A204.1 (cell line): ENCODE results near the gene FAM167B.

Experiments
- FAIRE-seq: peaks from 2 replicates; lab custom pipeline; 2012; peaks lifted over from hg19 to GRCh38; lab: Jason Lieb, UNC

The FAM167B gene

DNA sequence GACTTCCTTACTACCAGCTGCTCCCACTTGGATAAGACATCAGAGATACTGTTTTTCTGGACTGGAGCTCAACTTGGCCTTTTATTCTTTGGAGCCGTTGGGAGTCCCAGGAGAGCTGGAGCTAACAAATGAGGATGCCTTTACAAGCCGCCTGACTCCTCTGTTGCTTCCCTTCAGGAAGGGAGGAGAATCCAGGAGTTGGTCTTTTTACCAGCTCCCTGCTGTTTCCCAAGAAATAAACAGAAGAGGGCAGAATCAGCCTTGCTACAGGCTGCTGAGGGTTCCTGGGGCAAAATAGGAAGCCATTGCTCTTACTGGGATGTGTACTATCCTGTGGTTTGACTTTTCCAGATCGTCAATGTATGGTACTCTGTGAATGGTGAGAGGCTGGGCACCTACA is 23.3 kb upstream of the FAM167B start:
- no peak for FAIRE-seq

DNA sequence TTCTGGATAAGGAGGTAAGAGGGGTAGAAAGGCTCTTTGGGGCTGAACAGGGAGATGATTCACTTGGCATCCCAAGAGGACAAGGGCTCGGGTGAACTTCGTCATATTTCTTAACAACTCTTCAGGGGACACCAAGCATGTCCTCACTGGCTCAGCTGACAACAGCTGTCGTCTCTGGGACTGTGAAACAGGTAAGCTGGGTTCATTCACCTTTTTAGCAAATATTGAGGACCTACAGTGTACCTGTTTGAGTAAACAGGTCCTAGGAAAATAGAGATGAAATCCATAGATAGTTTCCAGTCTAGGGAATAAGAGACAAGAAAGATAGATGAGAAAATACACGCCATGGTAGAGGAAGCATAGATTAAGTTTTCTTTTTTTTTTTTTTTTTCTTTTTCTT is 22.7 kb upstream of the FAM167B start:
- FAIRE-seq: no peak

DNA sequence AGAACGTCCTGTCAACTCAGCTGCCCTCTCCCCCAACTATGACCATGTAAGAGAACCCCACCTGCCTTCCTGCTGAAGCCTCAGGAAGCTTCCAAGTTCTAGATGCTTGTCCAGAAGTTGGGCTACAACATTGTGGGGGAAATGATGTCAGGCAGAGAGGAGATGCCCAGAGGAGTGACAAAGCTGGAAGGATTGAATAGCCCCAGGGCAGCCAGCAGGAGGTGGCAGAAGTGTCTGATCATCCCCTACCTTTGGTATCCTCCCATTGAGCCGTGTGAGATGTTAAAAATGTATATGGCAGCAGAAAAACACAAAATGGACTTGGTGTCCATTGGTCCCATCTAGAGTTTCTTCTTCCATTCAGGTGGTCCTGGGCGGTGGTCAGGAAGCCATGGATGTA is 18.3 kb upstream of the FAM167B start:
- no peak for FAIRE-seq

DNA sequence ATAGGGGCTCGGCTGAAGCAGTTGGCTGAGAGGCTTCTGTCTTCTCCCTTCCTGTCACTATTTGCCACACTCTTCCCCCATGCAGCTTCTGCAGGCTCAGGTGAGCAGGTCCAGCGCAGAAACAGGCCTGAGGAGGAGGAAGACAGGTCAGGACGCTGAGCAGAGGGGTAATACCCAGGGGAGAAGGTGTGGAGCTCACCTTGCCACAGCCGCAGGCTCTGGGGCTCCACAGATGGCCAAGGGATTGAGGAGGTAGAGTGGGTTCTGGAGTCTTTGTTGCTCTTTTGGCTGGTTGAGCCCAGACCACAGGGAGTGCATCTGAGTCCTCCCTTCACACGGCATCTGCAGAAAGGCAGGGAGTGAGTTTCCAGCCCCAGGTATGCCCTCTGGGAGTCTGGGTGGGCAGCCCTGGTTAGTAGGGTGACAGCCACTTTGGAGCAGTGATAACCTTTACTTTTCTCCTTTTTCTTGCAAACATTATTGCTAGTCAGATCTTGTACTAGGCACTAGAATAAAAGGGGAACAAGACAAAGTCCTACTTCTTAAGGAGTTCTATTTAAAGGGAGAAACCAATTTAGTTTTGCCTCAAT is 15.1 kb upstream of the FAM167B start:
- no peak for FAIRE-seq

DNA sequence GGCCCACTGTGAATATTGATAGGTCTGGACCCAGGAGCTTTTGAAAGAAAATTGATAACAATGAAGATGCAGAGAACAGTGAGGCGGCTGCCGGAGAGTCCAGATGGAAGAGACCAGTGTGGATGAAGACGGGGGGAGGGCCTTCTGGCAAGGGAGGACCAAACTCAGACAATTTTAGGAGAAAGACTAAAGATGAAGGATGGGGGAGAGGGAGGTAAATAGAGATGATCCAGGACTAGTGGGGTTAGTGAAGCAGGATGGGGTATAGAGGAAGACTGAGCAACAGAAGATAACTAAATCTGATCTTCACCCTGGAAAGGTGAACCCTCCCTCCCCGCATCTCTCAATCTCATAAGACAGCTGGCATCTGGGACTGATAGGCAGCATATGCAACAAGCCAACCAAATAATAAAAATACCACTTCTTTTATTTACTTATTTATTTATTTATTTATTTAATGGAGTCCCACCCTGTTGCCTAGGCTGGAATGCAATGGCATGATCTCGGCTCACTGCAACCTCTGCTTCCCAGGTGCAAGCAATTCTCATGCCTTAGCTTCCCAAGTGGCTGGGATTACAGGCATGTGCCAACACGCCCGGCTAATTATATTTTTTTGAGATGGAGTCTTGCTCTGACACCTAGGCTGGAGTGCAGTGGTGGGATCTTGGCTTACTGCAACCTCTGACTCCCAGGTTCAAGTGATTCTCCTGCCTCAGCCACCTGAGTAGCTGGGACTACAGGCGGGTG is 14.3 kb upstream of the FAM167B start:
- FAIRE-seq: no peak

DNA sequence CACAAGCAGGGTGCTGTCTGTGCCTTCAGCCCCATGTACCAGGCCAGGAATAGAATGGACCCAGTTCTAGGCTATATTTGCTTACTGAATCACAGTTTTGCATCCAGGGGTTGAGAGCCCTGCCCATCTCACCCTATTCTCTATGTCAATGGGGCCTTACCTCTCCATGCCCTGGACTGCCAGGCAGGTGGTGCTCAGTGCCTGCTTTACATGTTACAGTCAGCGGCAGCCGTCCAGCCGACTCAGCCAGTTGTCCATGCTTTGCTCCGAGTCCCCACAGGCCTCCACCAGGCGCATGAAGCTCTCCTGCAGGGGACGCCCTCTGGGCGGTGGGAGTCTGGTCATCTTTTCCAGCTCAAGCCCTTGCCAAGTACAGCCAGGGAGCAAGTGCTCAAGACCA is 12.2 kb upstream of the FAM167B start:
- FAIRE-seq: no peak

DNA sequence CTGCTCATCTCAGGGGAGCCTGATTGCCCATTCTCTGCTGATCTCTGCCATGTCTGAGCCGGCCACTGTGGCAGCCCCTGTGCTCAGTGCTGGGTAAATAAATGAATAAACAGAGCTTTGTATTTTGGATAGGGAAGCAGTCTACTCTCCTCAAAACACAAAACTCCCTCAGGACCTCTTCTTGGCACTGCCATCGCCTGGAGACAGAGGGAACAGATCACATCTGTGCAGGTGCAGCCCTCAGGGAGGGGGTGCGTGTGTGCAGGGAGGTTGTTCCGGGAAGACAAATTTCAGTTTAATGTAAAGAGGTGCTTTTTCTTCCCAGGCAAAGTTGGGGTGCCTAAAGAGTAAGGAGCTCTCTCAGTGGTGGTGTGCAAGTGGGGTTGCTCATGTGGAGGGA is 7.7 kb upstream of the FAM167B start:
- no peak for FAIRE-seq

DNA sequence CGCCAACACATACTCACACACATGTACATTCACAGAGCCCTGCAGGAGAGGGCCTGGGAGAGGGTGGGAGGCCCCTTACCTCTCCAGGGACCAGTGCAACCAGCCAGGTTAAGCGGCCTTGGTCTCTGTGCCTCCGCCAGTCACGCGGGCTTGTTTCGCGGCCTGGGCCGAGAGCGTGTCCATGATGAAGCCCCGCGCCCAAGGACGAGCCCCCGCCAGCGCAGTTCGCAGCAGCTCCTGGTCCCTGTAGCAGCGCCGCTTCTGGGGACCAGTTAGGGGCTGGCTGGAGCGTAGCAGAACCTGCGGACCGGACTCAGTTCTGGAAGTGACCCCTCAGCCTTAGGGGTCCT is 7.3 kb upstream of the FAM167B start:
- FAIRE-seq: no peak

DNA sequence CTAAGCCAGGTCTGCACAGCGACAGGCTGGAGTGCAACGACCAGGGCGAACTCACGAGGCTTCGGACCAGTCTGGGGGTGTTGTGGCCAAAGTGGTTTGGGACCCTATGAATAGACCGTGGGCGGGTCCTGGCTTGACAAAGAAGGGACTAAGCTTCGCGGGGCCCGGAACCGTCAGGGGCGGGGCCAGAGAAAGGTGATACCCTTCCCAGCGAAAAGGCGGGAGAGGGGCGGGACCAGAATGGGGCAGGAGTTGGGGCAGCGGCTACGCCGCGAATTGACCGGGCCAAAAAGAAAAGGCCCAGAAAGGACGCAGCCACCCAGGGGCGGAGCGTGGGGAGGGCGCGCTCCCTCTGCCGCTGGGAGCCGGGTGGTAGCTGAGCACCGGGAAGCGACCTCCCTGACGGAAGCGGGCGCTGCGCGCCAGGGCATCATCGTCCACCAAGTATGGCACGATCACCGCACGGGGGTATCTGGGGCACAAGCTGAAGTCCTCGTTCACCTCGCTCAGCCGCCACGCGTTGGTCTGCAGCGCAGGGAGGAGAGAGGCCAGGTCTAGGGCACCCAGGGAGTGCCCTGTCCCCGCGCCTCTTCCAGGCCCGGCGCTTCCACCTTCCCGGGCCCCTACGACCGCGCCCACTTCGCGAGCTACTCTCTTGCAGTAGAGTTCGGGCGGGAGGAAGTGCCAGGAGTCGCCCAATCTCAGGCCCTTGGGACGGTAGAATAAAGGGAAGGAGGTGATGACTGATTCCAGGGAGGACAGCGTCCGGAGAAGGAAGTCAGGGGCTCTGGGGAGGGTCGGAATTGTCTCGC is 6.7 kb upstream of the FAM167B start:
- no peak for FAIRE-seq

DNA sequence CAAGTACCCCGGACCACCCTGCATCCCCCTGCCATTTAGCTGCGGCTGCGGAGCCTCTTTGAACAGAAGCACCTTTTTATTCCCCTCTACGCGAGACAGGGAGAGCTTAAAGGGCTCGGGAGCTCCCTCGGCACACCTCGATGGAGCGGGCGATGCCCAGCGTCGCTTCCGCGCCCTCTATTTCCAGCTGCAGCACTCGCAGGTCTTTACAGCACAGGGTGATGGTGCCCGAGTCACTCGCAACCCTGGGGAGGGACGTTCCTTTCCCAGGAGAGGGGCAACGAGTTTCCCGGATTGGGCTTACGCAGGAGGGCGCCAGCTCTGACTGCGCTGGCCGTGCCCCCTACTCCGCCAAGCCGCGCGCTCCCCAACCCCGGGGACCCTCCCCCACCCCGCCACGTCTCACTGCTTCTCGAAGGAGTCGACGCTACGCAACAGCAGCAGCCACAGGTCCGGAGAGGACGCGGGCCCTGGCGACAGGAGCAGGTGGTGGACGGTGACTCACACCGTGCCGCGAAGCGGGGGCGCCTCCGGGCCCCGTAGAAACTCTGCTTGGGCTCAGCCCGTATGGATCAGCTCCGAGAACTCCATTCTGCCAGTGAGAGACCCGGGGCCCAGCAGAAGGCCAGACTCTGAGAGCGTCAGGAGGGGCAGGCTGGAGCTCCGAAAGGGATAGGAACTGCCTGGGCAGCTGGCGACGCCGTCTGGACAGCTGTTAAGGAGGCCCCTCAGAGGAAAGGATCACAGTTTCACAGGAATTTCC is 5.8 kb upstream of the FAM167B start:
- no peak for FAIRE-seq

DNA sequence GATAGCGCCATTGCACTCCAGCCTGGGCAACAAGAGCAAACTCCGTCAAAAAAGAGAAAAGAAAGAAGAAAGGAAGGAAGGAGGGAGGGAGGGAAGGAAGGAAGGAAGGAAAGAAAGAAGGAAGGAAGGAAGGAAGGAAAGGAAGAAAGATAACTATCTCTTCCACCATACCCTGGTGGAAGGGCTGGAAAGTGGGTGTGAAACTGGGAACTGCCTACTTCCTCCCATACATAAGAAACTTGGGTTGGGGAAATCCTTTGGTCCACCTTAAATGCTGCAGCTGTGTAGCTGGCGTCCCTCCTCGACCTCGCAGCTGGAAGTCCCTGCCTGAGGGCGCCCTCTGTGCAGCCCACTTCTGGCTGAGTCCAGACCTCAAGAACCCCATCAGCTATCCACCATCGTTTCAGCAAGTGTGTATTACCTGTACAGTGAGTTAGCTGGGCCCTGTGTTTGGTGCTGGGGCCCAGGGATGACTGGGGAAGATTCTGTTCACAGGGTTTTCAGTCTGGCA is 4.6 kb upstream of the FAM167B start:
- no peak for FAIRE-seq

DNA sequence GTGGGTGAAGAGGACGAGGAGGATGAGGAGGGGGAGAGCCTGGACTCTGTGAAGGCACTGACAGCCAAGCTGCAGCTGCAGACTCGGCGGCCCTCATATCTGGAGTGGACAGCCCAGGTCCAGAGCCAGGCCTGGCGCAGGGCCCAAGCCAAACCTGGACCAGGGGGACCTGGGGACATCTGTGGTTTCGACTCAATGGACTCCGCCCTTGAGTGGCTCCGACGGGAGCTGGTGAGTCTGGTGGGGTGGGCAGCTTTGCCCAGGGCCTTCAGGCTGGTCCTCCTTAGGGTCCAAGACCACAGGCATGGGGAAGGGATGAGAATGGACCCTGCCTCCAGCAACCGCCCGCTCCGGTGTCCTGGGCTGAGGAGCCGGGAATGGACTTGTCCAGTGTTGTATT is 430 bp downstream of the FAM167B start:
- no peak for FAIRE-seq

DNA sequence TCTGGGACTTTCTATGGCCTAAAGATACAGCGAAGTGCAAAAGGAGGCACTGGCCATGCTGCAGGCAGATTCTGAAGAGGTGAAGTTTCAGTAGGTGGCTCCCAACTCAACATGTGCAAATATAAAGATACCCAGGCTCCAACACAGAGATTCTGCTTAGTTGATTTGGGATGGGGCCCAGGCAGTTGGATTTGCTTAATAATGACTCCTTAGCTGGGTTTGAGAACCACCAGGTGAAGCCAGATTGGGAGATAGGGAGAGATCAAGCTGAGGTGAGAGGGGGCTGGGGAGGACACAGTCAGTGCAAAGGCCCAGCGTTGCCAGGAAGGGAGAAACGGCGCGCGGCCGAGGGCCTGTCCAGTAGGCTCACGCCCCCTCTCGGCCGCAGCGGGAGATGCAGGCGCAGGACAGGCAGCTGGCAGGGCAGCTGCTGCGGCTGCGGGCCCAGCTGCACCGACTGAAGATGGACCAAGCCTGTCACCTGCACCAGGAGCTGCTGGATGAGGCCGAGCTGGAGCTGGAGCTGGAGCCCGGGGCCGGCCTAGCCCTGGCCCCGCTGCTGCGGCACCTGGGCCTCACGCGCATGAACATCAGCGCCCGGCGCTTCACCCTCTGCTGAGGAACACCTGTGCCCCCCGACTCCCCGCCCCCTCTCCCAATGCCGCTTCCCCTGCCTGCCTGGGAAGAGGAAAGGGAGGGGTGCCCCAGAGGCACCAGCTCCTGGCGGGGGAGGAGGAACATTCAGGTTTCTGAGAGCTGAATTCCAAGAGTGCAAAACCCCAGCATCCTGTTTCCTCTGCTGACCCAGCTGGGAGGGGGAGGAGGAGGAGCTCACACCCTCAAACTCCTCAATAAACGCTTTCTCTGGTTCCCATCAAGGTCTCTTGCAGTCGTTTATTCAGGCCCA is 1.2 kb downstream of the FAM167B start:
- no peak for FAIRE-seq

DNA sequence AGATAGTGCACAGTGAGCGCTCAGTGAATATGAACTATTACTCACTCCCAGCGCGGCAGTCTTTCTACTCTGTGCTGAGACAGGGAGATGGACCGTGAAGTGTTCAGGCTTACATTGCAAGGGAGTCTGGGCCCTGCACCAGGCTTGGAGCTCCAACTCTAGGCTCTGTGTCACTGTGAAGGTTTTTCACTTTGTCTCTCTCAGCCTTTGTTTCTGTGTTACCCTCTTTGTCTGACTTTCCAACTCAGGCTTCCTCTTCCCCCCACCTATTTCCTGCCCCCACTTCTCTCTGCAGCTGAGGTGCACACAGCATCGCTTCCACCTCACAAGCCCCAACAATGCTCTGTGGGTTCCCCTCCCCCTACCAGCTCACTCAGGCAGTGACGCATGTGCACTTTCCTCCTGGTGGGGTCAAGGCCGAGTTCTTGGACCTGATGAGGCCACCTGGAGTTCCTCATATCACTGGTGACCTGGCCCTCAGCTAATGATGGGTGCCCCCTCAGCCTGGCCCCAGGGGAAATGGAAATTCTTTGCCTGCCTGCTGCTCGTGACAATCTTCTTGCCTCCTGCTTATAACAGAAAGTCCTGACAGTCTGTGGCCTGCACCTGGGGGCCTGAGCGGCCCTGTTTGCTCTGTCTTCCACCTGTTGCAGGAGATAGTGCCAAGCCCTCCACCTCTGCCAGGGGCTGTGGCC is 3.0 kb downstream of the FAM167B start:
- no peak for FAIRE-seq

DNA sequence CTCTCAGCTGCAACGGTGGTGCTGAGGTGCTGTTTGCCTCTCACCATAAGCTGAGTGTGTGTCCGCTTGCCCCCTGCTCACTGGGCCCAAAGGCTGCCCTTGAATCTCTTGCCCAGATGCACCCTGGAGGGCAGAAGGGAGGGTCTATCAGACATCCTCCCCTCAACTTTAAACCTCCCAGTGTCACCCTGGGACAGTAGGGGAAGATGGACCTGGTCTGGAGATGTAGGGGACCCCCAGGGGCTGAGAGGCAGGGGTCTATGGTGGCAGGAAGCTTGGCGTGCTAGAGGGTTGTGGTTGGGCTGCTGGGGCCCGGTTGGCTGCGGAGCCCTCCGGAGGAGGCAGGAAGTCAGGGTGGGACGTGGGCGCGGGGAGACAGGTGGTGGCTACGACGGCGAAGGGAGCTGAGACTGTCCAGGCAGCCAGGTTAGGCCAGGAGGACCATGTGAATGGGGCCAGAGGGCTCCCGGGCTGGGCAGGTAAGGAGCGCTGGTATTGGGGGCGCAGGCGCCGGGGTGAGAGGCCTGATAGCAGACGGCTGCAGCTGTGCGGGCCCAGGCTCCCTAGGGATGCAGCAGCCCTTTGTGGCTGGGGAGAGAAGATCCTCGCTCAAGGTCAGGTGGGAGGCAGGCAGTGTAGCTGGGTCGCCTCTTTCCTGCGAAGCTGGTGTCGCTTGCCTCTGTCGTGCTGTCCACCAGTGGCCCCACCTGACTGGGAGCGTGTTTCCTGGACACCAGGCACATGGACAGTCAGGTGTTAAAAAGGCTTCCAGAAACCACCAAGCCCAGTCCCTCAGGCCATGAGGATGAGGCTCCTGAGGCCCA is 4.1 kb downstream of the FAM167B start, which contains the start of gene LCK:
Gene LCK, plus strand, starts transcription at position 373 of the 824 bp plus-strand sequence. CDS start 23,065 bp downstream, outside the sequence.
- FAIRE-seq: no peak

DNA sequence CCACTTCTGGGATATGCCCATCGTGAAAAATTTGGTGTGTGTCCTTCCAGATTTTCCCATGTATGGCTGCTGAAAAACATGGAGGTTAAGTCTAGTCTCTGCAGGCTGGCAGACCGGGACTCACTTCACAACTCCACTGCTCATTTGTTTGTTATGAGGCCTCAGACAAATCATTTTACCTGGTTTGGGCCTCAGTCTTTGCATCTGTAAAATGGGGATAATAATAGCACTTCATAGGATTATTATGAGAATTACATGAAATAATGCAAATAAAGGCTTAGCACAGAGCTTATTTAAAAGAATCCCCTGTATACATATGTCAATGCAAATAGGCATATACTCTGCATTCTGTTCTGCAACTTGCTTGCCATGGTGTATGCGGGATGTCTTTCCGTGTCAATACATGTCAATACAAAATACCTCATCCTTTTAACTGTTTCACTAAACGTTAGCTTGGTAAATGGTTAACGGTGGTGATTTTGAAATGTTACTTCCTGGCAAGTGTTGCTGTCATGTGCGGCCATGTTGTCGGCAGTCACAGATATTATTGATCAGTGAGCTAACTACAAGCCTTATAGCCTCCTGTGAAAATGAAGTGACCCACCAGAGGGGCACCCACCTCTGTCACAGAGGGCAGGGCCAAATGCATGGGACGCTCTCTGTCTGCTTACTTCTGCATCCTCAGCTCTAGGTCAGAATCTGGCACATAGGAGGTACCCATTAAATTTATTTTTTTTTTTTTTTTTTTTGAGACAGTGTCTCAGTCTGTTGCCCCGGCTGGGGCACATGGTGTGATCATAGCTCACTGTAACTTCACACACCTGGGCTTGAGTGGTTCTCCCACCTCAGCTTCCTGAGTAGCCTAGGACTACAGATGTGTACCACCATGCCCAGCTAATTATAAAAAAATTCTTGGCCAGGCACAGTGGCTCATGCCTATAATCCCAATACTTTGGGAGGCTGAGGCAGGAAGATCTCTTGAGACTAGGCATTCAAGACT is 8.3 kb downstream of the FAM167B start:
- FAIRE-seq: no peak

DNA sequence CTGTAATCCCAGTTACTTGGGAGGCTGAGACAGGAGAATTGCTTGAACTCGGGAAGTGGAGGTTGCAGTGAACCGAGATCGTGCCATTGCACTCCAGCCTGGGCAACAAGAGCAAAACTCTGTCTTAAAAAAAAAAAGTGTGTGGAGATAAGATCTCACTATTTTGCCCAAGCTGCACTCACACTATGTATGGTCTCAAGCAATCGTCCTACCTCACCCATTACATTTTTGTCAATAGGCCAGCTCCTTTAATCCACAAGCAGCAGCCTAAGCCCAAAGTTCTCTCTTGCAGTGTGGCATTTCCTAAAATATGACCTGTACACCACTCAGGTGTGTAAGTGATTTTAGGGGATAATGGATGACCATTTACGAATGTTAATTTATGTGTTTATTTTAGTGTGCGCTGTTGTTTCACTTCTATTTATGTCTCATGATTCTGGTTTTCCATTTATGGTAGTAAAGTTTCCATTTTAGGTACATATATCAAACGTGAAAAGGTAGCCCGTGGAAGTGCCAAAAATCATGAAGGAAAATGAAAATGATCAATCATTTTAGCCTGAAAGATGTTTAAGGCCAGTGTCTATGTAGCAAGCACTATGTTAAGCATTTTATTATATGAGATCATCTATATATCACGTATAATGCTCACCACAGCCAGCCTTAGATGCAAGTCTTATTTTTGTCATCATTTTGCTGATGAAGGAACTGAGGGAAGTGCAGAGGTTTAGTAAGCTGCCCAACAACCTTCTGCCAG is 9.6 kb downstream of the FAM167B start:
- no peak for FAIRE-seq

DNA sequence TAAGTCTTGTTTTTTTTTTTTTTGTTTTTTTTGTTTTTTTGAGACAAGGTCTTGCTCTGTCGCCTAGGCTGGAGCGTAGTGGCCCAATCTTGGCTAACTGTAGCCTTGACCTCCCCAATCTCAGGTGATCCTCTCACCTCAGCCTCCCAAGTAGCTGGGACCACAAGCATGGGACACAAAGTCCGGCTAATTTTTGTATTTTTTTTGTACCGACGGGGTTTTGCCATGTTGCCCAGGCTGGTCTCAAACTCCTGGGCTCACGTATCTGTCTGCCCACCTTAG is 10.1 kb downstream of the FAM167B start:
- FAIRE-seq: no peak
